Gastroesophageal sphincter (tissue), 4 donors: ENCODE measurements around the gene ARMS2. TPM values are rescaled to one million over a fixed set of nuclear protein-coding genes. Genes with fewer than 3 reads are reported as not detected.
A peak's percentile ranks its signal among the peaks of the same experiment; 100 is the strongest.

ENCODE experiments used
- ATAC-seq: fragments of 150-250 bp; one replicate; pipeline ENCODE4 v1.9.1; 2016; ENCODE audit warnings: mild to moderate bottlenecking, moderate library complexity
- H3K27ac ChIP-seq, 4 donors: fragments of 200-600 bp; sonication (generic) in 3 of 4; 1 replicate in 3 of 4; 2 replicates in 1 of 4; pipeline ENCODE4 v1.5.1; 2016 to 2019
- H3K27me3 ChIP-seq: fragments of 200-600 bp; sonication (generic); one replicate; pipeline ENCODE4 v1.5.1; 2019
- H3K36me3 ChIP-seq, 2 donors: fragments of 200-600 bp; sonication (generic); one replicate each; pipeline ENCODE4 v1.5.1; 2019; ENCODE audit warnings: control low read depth in 1 of 2
- H3K4me1 ChIP-seq, 3 donors: fragments of 200-600 bp; sonication (generic); 1 replicate in 2 of 3; 2 replicates in 1 of 3; pipeline ENCODE4 v1.5.1; 2016 to 2019; ENCODE audit warnings: control low read depth in 2 of 3
- H3K4me3 ChIP-seq, 2 donors: fragments of 200-600 bp; sonication (generic); one replicate each; pipeline ENCODE4 v1.5.1; 2019; ENCODE audit warnings: mild to moderate bottlenecking in 1 of 2, moderate library complexity in 1 of 2
- H3K9me3 ChIP-seq, 3 donors: fragments of 200-600 bp; sonication (generic); one replicate each; pipeline ENCODE4 v1.5.1; 2017 to 2019; ENCODE audit warnings: control low read depth in 2 of 3
- EP300 ChIP-seq: sonication (generic); formaldehyde crosslinking; IDR thresholded peaks from one replicate; pipeline ENCODE4 v1.6.1; 2017; ENCODE audit warnings: antibody characterized with exemption, mild to moderate bottlenecking
- POLR2A ChIP-seq, 2 donors: fragments of 450-650 bp; IDR thresholded peaks; one replicate each; pipeline ENCODE4 v1.6.1; 2017; ENCODE audit warnings: antibody characterized with exemption in 2 of 2, mild to moderate bottlenecking in 2 of 2, moderate library complexity in 1 of 2
- POLR2AphosphoS5 ChIP-seq: sonication (generic); formaldehyde crosslinking; IDR thresholded peaks from one replicate; pipeline ENCODE4 v1.6.1; 2017; ENCODE audit warnings: antibody characterized with exemption
- WGBS, 2 donors: methylation state at CpG; one replicate each; pipeline ENCODE4 v1.1.5; 2018; ENCODE audit warnings: low coverage in 1 of 2; 5-methylcytosine and 5-hydroxymethylcytosine counted together
- total RNA-seq, 4 donors: library from RNA; depleted of rRNA; stranded (reverse); fragments of >200 nt; gene quantifications; one replicate each; pipeline ENCODE4 v1.1.0, GENCODE V29; 2016
- TF ChIP-seq, protein P1 (sequence below), 4 experiments: fragments of 200-600 bp in 2 of 4; fragments of 450-650 bp in 2 of 4; sonication (generic) in 1 of 4; IDR thresholded peaks; one replicate each; pipeline ENCODE4 v1.5.1; 2017 to 2019; ENCODE audit warnings: antibody characterized with exemption in 4 of 4, mild to moderate bottlenecking in 2 of 4, moderate library complexity in 2 of 4

ARMS2 gene
- total RNA-seq, 4 donors from 2014 or later = not detected

DNA sequence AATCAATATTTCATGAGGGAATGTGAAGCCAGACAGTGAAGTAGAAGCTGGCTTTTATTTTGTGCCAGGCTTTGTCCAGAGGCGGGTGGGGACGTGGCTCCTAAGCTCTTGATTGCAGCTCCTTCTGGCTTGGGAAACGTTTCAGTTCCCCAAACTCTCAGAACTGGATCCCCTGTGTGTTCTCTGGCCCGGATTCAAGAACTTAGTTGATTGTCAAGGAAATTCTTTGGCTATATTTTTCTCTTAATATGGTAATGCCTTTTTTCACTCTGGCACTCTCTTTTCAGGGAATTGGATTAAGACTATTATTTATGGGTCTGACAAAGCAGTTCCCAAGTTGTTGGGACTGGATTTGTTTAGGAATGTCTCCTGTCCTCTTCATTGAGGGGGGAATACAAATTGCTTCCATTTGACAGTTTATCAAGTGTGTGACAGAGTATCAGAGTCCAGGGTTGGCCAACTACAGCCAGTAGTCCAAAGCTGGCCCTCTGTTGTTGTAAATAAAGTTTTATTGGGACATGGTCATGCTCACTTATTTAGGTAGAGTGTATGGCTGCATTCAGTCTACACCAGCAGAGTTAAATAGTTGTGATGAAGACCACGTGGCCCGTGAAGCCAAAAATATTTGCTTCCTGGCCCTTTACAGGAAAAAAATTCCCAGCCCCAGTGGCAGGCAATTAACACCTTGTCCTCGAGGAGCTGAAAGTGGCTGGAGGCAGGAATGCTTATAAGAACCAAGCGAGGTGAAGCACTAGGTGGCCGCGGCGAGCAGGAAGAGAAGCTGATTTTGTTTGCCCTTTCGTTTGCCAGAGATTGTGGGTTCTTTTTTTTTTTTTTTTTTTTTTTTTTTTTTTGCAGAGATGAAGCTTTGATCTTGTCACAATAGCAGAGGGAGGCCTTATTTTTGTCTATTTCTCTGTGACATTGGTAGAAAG, 41.2 kb downstream of the ARMS2 start:
- no peak overlapping the region for H3K4me3 ChIP-seq
- H3K36me3 ChIP-seq = peaks cover 0 to 29% of the 10 kb centered on the region in 2 donors
- peaks cover 0 to 87% (median 37%) of the 10 kb centered on the region in 3 donors for H3K4me1 ChIP-seq
- ATAC-seq = peak; percentile 42
- no peaks in the 10 kb centered on the region for H3K9me3 ChIP-seq
- TF ChIP-seq EP300 (no peak), POLR2AphosphoS5 (peak; percentile 65), POLR2A (IDR thresholded peaks at IDR 0.05) (no peak)
- H3K27me3 ChIP-seq = no peaks in the 10 kb centered on the region
- peak overlapping the region; percentile 25 to 75 (median 70) for H3K27ac ChIP-seq
- 50 to 53% methylated on average over 11 to 12 of the region's 12 CpGs for WGBS, 2 donors

DNA sequence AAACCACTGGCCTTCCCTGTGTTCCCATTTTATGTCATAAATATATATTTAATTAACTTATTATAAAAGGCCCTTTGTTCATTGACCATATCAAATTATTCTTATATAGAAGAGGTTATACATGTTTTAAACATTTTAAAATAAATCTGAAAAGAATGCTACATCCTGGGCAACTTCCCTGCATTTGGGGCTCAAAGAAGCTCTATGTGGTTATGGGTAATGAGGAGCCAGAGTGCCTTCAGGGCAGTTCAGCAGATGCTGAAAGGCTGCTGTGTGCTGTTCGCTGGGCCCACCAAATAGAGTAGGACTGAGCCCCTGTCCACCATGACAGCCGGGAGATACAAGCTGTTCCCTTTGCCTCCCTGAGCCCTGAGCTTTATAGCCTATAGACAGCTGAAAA, 42.8 kb downstream of the ARMS2 start:
- H3K36me3 ChIP-seq = peaks cover 0 to 23% of the 10 kb centered on the region in 2 donors
- TF ChIP-seq EP300 = no peak
- no peak for ATAC-seq
- WGBS, 2 donors = 94 to 100% methylated on average over 1 to 2 of the region's 2 CpGs
- H3K9me3 ChIP-seq = no peaks in the 10 kb centered on the region
- no peak overlapping the region for H3K4me3 ChIP-seq
- no peaks in the 10 kb centered on the region for H3K27me3 ChIP-seq
- no peak overlapping the region for H3K27ac ChIP-seq
- peaks cover 0 to 75% (median 37%) of the 10 kb centered on the region in 3 donors for H3K4me1 ChIP-seq

DNA sequence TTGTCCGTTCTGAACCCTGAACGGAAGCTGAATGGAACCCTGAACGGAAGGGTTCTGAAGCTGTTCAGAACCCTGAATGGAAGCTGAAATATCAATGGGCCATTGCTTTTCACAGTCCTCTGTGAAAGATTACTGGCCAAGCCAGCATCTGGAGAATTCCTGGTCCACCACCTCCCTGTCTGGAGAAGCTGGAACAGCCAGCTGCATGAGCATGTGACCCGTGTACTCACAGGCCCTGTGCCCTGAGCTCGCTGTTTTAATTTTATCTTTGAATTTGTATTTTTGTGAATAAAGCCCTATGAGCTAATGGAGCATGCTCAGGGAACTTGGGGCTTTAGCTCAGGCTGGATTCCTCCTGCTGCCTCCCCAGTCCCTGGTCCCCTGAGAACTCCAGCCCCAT, 44.1 kb downstream of the ARMS2 start:
- ATAC-seq = no peak
- Histone ChIP-seq H3K27me3 (no peaks in the 10 kb centered on the region), H3K4me3 (no peak overlapping the region), H3K9me3 (no peaks in the 10 kb centered on the region), H3K36me3 (peaks cover 0 to 15% of the 10 kb centered on the region in 2 donors), H3K4me1 (peaks cover 0 to 62% (median 31%) of the 10 kb centered on the region in 3 donors), H3K27ac (peak overlapping the region; percentile 0 to 75 (median 70))
- TF ChIP-seq POLR2AphosphoS5 = no peak
- TF ChIP-seq, protein P1, sequence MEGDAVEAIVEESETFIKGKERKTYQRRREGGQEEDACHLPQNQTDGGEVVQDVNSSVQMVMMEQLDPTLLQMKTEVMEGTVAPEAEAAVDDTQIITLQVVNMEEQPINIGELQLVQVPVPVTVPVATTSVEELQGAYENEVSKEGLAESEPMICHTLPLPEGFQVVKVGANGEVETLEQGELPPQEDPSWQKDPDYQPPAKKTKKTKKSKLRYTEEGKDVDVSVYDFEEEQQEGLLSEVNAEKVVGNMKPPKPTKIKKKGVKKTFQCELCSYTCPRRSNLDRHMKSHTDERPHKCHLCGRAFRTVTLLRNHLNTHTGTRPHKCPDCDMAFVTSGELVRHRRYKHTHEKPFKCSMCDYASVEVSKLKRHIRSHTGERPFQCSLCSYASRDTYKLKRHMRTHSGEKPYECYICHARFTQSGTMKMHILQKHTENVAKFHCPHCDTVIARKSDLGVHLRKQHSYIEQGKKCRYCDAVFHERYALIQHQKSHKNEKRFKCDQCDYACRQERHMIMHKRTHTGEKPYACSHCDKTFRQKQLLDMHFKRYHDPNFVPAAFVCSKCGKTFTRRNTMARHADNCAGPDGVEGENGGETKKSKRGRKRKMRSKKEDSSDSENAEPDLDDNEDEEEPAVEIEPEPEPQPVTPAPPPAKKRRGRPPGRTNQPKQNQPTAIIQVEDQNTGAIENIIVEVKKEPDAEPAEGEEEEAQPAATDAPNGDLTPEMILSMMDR (IDR thresholded peaks at IDR 0.05) = no peak
- TF ChIP-seq POLR2A (IDR thresholded peaks at IDR 0.05) = no peak
- TF ChIP-seq EP300 = no peak
- WGBS, 2 donors = 72% methylated on average over 5 of the region's 5 CpGs; no CpG with 5 or more reads in 1 of the 2 donors

DNA sequence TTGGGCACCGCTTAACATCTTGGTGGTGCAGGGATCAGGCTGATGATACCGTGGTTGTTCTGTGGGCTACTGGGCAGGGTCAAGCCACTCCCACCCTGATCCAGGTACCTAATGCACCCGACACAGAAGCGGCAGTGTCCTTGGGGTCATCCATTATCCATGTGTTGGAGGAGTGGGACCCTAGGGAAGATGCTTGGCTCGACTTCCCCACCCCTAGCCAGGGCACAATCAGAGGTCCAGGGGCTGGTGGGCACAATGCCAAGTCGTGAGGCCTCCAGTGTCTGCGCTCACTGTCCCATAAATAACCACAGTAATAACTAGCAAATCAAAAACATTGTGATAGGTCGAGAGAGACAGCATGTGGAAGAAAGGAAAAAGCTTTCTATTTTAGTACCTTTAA, 44.6 kb downstream of the ARMS2 start:
- no peak for TF ChIP-seq POLR2A (IDR thresholded peaks at IDR 0.05)
- TF ChIP-seq, protein P1 (IDR thresholded peaks at IDR 0.05) = no peak
- TF ChIP-seq EP300 = no peak
- TF ChIP-seq POLR2AphosphoS5 = no peak
- Histone ChIP-seq H3K9me3 (no peaks in the 10 kb centered on the region), H3K4me3 (no peak overlapping the region), H3K27ac (peak overlapping the region; percentile 0 to 75 (median 70)), H3K4me1 (peaks cover 0 to 60% (median 27%) of the 10 kb centered on the region in 3 donors), H3K36me3 (peaks cover 0 to 15% of the 10 kb centered on the region in 2 donors), H3K27me3 (no peaks in the 10 kb centered on the region)
- 20 to 53% methylated on average over 1 to 4 of the region's 8 CpGs for WGBS, 2 donors
- ATAC-seq = no peak

DNA sequence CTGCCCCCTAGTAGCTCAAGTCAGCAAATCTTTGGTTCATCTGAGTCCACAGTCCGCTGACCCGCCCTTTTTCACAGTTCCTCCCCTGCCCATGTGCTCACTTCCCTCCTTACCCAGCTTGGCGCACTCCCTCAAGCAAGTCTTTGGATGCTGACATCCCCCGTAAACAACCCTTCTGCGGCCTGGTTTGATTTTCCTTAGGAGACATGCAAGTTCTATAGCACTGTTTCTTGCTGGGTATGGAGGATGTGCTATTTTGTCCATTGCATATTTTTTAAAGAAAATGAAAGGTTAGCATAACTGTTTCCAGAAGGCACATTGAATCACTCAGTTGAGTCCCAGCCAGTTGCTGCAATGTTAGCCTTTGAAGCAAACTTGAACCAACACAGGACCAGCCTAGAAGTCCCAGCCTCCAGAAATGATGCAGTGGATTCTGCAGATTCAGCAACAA, 45.1 kb downstream of the ARMS2 start:
- ATAC-seq = peak; percentile 69
- H3K36me3 ChIP-seq = peaks cover 0 to 15% of the 10 kb centered on the region in 2 donors
- TF ChIP-seq POLR2AphosphoS5 = peak; percentile 59
- no peak for TF ChIP-seq POLR2A (IDR thresholded peaks at IDR 0.05)
- no peak for TF ChIP-seq EP300
- TF ChIP-seq, protein P1 (IDR thresholded peaks at IDR 0.05) = peak in 1 of 4 experiments; percentile 14
- no peaks in the 10 kb centered on the region for H3K27me3 ChIP-seq
- H3K4me1 ChIP-seq = peaks cover 0 to 60% (median 28%) of the 10 kb centered on the region in 3 donors
- 24 to 31% methylated on average over 5 of the region's 5 CpGs for WGBS, 2 donors
- no peaks in the 10 kb centered on the region for H3K9me3 ChIP-seq
- peak overlapping the region in 3 of 4 donors; percentile 68 to 75 (median 72) for H3K27ac ChIP-seq
- H3K4me3 ChIP-seq = no peak overlapping the region
